ENCODE results near the gene SPARC.

Gene SPARC

DNA sequence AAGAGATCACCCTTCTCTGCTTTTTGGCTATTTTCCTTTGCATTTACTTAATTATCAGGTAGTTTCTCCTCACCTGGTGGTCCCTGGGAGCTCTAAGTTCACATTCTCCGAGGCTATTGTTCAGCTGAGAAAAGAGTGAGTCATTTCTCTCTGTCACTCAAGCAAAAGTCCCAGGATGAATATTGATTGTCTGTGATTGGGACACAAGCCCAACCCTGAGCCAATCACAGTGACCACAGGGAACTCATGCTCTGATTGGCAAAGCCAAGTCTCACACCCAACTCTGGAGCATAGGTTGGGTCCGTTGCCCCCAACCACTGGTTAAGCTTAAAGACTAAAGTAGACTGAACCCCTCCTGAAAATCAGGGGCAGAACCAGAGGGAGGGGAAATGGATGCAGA is 67.8 kb downstream of the SPARC start:
- DNase-seq = no peak

DNA sequence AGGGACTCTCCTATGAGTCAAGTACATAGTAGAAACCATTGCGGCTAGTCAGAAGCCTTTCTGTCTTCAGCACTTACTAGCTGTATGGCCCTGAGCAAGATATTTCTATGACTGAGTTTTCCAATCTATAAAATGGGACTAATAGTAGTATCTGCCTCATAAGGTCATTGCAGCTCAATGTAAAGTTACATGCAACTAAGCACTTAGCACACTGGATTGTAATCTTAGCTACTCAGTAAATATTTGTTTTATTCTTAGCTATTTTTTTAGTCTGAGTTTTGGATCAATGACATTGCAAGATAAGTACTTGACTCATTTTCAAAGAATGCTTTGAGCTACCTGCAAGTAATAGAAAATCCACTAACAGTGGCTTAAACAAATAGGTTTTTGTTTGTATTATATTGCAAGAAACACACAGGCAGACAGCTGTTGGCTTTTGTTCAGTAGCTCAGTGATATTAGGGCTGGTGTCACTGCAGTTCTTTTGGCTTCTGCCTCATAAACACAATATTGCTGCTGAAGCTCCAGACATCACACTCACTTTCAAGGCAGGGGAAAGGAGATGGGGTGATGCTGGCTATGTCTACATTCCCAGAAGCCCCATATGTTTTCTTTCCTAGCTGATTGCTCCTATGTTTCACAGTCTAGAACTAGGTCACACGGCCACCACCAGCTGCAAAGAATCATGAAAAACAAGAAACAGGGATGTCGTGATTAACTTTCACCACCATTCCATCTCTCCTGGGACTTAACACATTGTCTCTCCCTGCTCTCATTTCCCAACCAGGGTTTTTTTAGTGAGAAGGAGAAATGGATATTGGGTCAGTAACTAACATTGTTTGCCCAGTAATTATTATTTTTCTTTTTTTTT is 68.6 kb downstream of the SPARC start:
- DNase-seq = no peak

DNA sequence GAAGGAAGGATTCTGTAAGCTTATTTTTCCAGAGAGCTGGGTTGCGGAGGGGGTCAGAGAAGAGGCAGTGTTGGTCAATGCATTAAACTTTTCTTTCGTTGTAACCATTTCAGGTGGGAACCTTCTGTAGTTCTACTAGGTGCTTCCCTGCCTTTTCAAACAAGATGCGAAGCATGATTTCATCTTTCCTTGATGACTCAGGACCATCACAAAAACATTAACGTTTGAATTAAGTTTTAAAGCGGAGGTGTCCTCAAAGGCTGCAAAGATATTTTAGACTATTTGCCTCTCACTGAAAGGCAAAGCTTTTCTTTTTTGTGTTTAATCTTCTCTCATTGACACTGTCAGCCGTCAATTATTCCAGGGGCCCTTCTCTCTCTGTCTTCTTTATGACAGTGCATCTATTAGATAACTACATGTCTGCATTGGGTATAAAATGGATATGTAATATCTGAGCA is 69.3 kb downstream of the SPARC start:
- no peak for DNase-seq

DNA sequence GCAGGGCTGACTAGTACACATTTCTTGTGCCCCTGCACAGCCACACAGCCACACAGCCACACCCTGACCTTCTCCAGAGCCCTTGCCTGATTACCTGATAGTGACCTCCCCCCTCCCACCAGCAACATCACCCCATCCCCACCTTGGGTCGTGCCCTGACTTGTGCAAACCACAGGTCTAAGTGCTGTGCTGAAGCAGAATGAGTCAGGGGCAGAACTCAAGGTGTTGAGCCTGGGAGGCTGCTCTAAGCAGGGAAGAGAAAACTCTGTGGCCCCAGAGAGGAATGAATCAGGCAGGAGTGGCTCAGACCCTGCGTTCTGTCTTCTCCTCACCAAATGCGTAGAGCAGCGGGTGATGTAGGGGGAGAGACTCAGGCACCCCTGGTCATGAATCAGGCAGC is 71.3 kb downstream of the SPARC start:
- no peak for DNase-seq

DNA sequence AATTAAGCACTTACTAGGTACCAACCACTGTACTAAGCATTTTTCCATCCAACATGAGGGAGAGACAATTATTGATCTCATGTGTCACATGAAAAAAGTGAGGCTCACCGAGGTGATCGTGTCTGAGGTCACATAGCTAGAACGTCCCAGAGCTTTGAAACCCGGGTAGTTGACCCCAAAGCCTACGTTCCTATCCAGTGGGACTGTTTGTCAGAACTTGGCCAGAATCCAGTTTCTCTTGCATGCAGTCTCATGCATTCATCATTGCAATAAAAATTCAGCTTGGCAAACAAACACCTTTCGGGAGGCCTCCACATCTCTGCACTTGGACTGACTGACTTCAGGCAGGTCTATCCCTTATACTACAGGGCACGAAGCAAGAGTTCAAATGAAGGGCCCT is 72.2 kb downstream of the SPARC start:
- no peak for DNase-seq

DNA sequence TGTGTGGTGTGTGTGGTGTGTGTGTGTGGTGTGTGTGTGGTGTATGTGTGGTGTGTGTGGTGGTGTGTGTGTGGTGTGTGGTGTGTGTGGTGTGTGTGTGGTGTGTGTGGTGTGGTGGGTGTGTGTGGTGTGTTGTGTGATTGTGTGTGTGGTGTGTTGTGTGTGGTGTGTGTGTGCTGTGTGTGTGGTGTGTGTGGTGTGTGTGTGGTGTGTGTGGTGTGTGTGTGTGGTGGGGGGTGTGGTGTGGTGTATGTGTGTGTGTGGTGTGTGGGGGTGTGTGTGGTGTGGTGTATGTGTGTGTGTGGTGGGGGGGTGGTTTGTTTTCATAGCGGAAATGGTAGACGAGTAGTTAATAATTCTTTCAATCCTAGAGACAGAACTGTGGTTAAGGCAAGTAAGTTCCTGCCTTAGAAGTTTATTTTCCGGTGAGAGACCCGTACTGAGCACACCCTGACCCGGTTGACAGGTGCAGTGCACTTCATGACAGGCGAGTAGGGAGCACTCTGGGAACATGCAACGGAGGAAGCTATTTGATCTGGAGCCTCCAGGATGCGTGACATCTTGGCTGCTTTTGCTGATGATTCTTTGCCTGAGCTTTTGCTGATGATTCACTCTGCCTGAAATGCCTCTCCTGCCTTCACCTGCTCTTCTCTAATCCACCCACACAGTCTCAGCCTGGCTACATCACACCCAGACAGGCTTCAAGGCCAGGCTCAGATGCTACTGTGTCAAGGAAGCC is 73.9 kb downstream of the SPARC start:
- no peak for DNase-seq

DNA sequence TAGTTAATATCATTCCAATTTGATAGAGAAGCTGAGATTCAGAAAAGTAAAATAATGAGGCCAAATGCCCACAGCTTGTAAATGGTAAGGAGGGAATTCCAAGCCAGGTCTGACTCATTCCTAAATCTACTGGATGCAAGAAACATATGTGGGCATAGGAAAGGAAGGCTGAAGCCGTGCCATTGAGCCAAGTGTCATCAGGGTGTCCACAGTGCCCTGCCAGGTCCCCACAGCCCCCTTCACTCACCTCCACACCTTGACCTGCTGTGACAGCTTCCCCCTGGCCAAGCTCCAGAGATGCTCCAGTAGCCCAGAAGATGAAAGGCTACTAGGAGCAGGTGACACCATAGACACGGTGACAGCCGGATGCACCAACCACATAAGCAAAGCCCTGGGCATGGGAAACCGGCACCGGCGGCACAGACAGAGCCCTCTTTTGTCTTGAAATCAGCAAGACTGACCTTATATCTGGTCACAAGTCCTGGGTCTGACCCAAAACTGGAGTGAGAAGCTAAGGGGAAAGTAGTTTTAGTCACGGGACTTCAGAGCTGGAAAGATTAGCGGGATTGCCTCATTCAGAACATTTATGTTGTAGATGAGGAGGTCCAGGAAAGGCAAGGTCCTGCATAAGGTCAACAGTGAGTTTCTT is 75.5 kb downstream of the SPARC start:
- DNase-seq = no peak

Data from hematopoietic multipotent progenitor cell treated with erythropoietin and hydrocortisone succinate and interleukin-3 and kit ligand, for 8 days (in vitro differentiated cells).